ENCODE data around the gene TTC8. TPM values are rescaled to one million over a fixed set of nuclear protein-coding genes. Genes with fewer than 3 reads are reported as not detected.

TTC8 gene
- total and polyA plus RNA-seq, 2 donors (not counting 3 experiments of a cell fraction or from before 2014, with no cell fraction given) = 11.9 to 16.3 TPM

GRCh38 chr14:88838015-88838414 lies 13.6 kb downstream of the TTC8 start:
- ChIA-PET POLR2A (no interaction called here), CTCF (interaction anchor here (1.4 to 6.0 kb wide), 4 partner anchors 11 to 30 kb away, joined by 3 to 27 read pairs (median 4); partner anchors contain the start of gene TTC8)
- H3K9ac ChIP-seq (replicated peaks; ENCODE audit: extremely low read depth, insufficient read depth, low read length) = no peak overlapping the region
- H3K4me2 ChIP-seq (ENCODE audit: insufficient read depth, low read length) = no peak overlapping the region
- no peak overlapping the region for H2AFZ ChIP-seq (ENCODE audit: low read depth, low read length)
- H3K36me3 ChIP-seq (ENCODE audit: control insufficient read depth in 2 of 2, extremely low read depth in 1 of 2, insufficient read depth in 2 of 2, low read length in 2 of 2) = no peaks in the 10 kb centered on the region
- no peaks in the 10 kb centered on the region for H4K20me1 ChIP-seq (replicated peaks; ENCODE audit: control insufficient read depth, extremely low read depth, insufficient read depth, low read length)
- dilution Hi-C loops (cut with MboI; ENCODE audit: extremely low pct_ligation_motif_present, low sequenced_read_pairs) (no loop called here), intact Hi-C loops (cut with micrococcal nuclease) (no loop called here)
- no peak overlapping the region for H3K4me3 ChIP-seq (replicated peaks in 1 of 3; ENCODE audit: insufficient read depth in 1 of 3, low read depth in 1 of 3, low read length in 3 of 3)
- TF ChIP-seq EZH2 (IDR thresholded peaks at IDR 0.05; ENCODE audit: borderline replicate concordance, low read depth, low read length, severe bottlenecking) (no peak), MAX (IDR thresholded peaks at IDR 0.05; ENCODE audit: insufficient read depth, insufficient read length) (no peak), MYC (IDR thresholded peaks at IDR 0.05; ENCODE audit: low read depth, low read length) (no peak), FOS (IDR thresholded peaks at IDR 0.05; ENCODE audit: borderline replicate concordance, insufficient read depth, low read length) (no peak), JUN (IDR thresholded peaks at IDR 0.05; ENCODE audit: borderline replicate concordance, insufficient read depth, insufficient read length, low read depth) (no peak), POLR2A (IDR thresholded peaks at IDR 0.05; ENCODE audit: low read depth, low read length) (no peak)
- TF ChIP-seq, protein P1, sequence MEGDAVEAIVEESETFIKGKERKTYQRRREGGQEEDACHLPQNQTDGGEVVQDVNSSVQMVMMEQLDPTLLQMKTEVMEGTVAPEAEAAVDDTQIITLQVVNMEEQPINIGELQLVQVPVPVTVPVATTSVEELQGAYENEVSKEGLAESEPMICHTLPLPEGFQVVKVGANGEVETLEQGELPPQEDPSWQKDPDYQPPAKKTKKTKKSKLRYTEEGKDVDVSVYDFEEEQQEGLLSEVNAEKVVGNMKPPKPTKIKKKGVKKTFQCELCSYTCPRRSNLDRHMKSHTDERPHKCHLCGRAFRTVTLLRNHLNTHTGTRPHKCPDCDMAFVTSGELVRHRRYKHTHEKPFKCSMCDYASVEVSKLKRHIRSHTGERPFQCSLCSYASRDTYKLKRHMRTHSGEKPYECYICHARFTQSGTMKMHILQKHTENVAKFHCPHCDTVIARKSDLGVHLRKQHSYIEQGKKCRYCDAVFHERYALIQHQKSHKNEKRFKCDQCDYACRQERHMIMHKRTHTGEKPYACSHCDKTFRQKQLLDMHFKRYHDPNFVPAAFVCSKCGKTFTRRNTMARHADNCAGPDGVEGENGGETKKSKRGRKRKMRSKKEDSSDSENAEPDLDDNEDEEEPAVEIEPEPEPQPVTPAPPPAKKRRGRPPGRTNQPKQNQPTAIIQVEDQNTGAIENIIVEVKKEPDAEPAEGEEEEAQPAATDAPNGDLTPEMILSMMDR (IDR thresholded peaks at IDR 0.05; ENCODE audit: extremely low read depth in 1 of 2, insufficient read depth in 1 of 2, low read depth in 1 of 2, low read length in 2 of 2) = no peak
- H3K27ac ChIP-seq (ENCODE audit: insufficient read depth, low read depth, low read length) = no peak overlapping the region
- H3K27me3 ChIP-seq (ENCODE audit: control insufficient read depth in 2 of 2, insufficient read depth in 2 of 2, low read length in 2 of 2) = no peaks in the 10 kb centered on the region
- no peaks in the 10 kb centered on the region for H3K9me1 ChIP-seq (replicated peaks; ENCODE audit: control insufficient read depth, extremely low read depth, insufficient read depth, low read length)
- DNase-seq (ENCODE audit: low read depth, low spot score) (no peak), FAIRE-seq (no peak)
- BruUV-seq (replicated peaks) = no TSS peak
- no peaks in the 10 kb centered on the region for H3K9me3 ChIP-seq (replicated peaks; ENCODE audit: control insufficient read depth, insufficient read depth, low read length)
- peaks cover 9% of the 10 kb centered on the region for H3K4me1 ChIP-seq (ENCODE audit: control insufficient read depth, extremely low read depth, insufficient read depth, low read length)
- H3K79me2 ChIP-seq (ENCODE audit: control insufficient read depth, insufficient read depth, low read length) = no peaks in the 10 kb centered on the region
